Hepatocyte (in vitro differentiated cells): Measurements from ENCODE around the gene ACHE.

ENCODE experiments used
- CTCF ChIP-seq: fragments of 200-600 bp; sonication (generic); IDR thresholded peaks from 2 replicates; pipeline ENCODE4 v1.5.1; 2016; ENCODE audit warnings: antibody characterized with exemption, mild to moderate bottlenecking; ENCODE audit not compliant: poor library complexity
- EZH2 ChIP-seq: fragments of 200-600 bp; sonication (generic); IDR thresholded peaks from 2 replicates; pipeline ENCODE4 v1.6.1; 2016; ENCODE audit warnings: antibody characterized with exemption, mild to moderate bottlenecking, borderline replicate concordance
- EZH2phosphoT487 ChIP-seq: fragments of 200-600 bp; sonication (generic); IDR thresholded peaks from one replicate; pipeline ENCODE4 v1.6.1; 2018; ENCODE audit warnings: antibody characterized with exemption, mild to moderate bottlenecking, low read depth, moderate library complexity; ENCODE audit not compliant: unreplicated experiment, severe bottlenecking

GRCh38 chr7:100874300-100874576 lies 21.4 kb downstream of the ACHE start:
- TF ChIP-seq CTCF (no peak), EZH2 (no peak), EZH2phosphoT487 (no peak)
